WTC11 (cell line): ENCODE data around the gene HPSE2. TPM values are rescaled to one million over a fixed set of nuclear protein-coding genes. Genes with fewer than 3 reads are reported as not detected.

Source experiments
- ATAC-seq: fragments of 200-7000 bp; cut with Tn5 transposase; 2 replicates; pipeline ENCODE4 v1.10.0; 2021; ENCODE audit warnings: mild to moderate bottlenecking, moderate library complexity
- CTCF ChIA-PET: fragments of 300-600 bp; sonication (Branson Sonifier 250); formaldehyde crosslinking; loops from one replicate; lab custom pipeline; 2021; ENCODE audit warnings: antibody characterized with exemption; lab: Charles Lee
- POLR2A ChIA-PET: fragments of 350-600 bp; sonication (Branson Sonifier 250); formaldehyde crosslinking; loops from one replicate; lab custom pipeline; 2021; ENCODE audit warnings: antibody characterized with exemption; lab: Charles Lee
- DNase-seq: peaks from one replicate; pipeline ENCODE4 v3.0.0; 2021; ENCODE audit warnings: low spot score
- H3K27ac Mint-ChIP-seq: 2 replicates; pipeline ENCODE4 v1.8.0; 2021; ENCODE audit warnings: mixed read lengths
- H3K27me3 Mint-ChIP-seq: 2 replicates; pipeline ENCODE4 v1.8.0; 2021; ENCODE audit warnings: low read depth, mild to moderate bottlenecking, moderate library complexity, mixed read lengths
- H3K36me3 Mint-ChIP-seq: 2 replicates; pipeline ENCODE4 v1.8.0; 2021; ENCODE audit warnings: mixed read lengths
- H3K4me1 Mint-ChIP-seq: 2 replicates; pipeline ENCODE4 v1.8.0; 2022; ENCODE audit warnings: mixed read lengths
- H3K4me3 Mint-ChIP-seq: 2 replicates; pipeline ENCODE4 v1.8.0; 2021; ENCODE audit warnings: mild to moderate bottlenecking, moderate library complexity, mixed read lengths
- H3K9me3 Mint-ChIP-seq: 2 replicates; pipeline ENCODE4 v1.8.0; 2021; ENCODE audit warnings: mixed read lengths
- ATF1 ChIP-seq: sonication (generic); formaldehyde crosslinking; IDR thresholded peaks from 2 replicates; pipeline ENCODE4 v1.8.1; 2023; ENCODE audit warnings: mild to moderate bottlenecking, moderate library complexity, missing genetic modification reagents
- CREB1 ChIP-seq: sonication (generic); formaldehyde crosslinking; IDR thresholded peaks from 2 replicates; pipeline ENCODE4 v1.8.0; 2023; ENCODE audit warnings: mild to moderate bottlenecking, missing genetic modification reagents
- EMX1 ChIP-seq: fragments of 250-450 bp; sonication (Bioruptor Pico); IDR thresholded peaks from 2 replicates; pipeline ENCODE4 v1.8.0; 2021; ENCODE audit warnings: mild to moderate bottlenecking
- FOXP1 ChIP-seq: sonication (generic); formaldehyde crosslinking; IDR thresholded peaks from 2 replicates; pipeline ENCODE4 v1.8.0; 2022; ENCODE audit warnings: missing genetic modification reagents, mild to moderate bottlenecking, moderate library complexity, borderline replicate concordance
- KAT7 ChIP-seq: sonication (generic); formaldehyde crosslinking; IDR thresholded peaks from 2 replicates; pipeline ENCODE4 v1.8.1; 2023; ENCODE audit warnings: missing genetic modification reagents, mild to moderate bottlenecking, borderline replicate concordance
- MYBL2 ChIP-seq: sonication (generic); formaldehyde crosslinking; IDR thresholded peaks from 2 replicates; pipeline ENCODE4 v1.8.1; 2023; ENCODE audit warnings: mild to moderate bottlenecking, moderate library complexity, missing genetic modification reagents
- NFE2L1 ChIP-seq: sonication (generic); formaldehyde crosslinking; IDR thresholded peaks from 2 replicates; pipeline ENCODE4 v1.8.1; 2023; ENCODE audit warnings: missing genetic modification reagents
- NR2C2 ChIP-seq: sonication (generic); formaldehyde crosslinking; IDR thresholded peaks from 2 replicates; pipeline ENCODE4 v1.8.0; 2022; ENCODE audit warnings: mild to moderate bottlenecking, missing genetic modification reagents
- SMAD4 ChIP-seq: sonication (generic); formaldehyde crosslinking; IDR thresholded peaks from 2 replicates; pipeline ENCODE4 v1.8.0; 2022; ENCODE audit warnings: mild to moderate bottlenecking, missing genetic modification reagents
- ZNF423 ChIP-seq: fragments of 250-450 bp; sonication (Bioruptor Pico); IDR thresholded peaks from 2 replicates; pipeline ENCODE4 v2.1.2; 2022; ENCODE audit warnings: mild to moderate bottlenecking, moderate library complexity
- total RNA-seq: library from RNA; stranded (reverse); gene quantifications from 3 replicates; pipeline ENCODE4 v1.2.3, GENCODE V29; 2021
- TF ChIP-seq, protein P1 (sequence below): sonication (generic); formaldehyde crosslinking; IDR thresholded peaks from 2 replicates; pipeline ENCODE4 v1.8.0; 2022; ENCODE audit warnings: mild to moderate bottlenecking, missing genetic modification reagents
- TF ChIP-seq, protein P2 (sequence below): fragments of 250-450 bp; sonication (Bioruptor Pico); conservative IDR thresholded peaks from 2 replicates; pipeline ENCODE4 v1.9.0; 2021; ENCODE audit warnings: mild to moderate bottlenecking
- TF ChIP-seq, protein P3 (sequence below): fragments of 250-450 bp; sonication (Bioruptor Pico); IDR thresholded peaks from 2 replicates; pipeline ENCODE4 v1.9.0; 2021; ENCODE audit warnings: moderate library complexity, mild to moderate bottlenecking, inconsistent platforms, borderline replicate concordance
- TF ChIP-seq, protein P4 (sequence below): fragments of 250-450 bp; sonication (Bioruptor Pico); IDR thresholded peaks from 2 replicates; pipeline ENCODE4 v1.8.0; 2021; ENCODE audit warnings: mild to moderate bottlenecking
- TF ChIP-seq, protein P5 (sequence below): sonication (generic); formaldehyde crosslinking; IDR thresholded peaks from 2 replicates; pipeline ENCODE4 v1.8.0; 2022; ENCODE audit warnings: mild to moderate bottlenecking, missing genetic modification reagents

Gene HPSE2
- total RNA-seq, 1 experiment from 2014 or later: 0.66 TPM

DNA sequence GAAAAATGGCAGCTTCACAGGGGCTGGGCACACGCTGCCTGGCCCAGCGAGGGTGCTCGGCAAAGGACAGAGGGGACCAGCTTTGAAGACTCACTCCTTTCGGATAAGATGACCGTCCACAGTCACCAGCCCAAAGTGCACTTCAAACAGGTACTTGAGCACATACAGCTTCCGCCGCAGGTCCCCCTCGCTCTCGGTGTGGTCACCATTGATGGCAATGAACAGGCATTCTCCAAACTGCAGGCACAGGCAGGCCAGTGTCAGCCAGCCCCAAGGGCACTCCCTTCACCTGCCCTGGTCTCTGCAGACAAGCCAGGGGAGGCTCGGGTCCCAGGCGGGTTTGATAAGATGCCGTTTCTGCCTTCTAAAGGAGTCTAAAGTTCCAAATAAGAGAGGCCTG is 800.5 kb downstream of the HPSE2 start:
- ATAC-seq (no peak), DNase-seq (no peak)
- ChIA-PET CTCF (interaction anchor here (3.8 kb wide), 1 partner anchor 10 kb away, joined by 18 read pairs; no protein-coding TSS in a partner anchor), POLR2A (no interaction called here)
- H3K9me3 Mint-ChIP-seq: peaks cover 37% of the 10 kb centered on the region
- H3K27me3 Mint-ChIP-seq: no peaks in the 10 kb centered on the region
- H3K36me3 Mint-ChIP-seq: peaks cover 89% of the 10 kb centered on the region
- no peak overlapping the region for H3K4me3 Mint-ChIP-seq
- TF ChIP-seq FOXP1 (no peak), ZNF423 (CRISPR knock-in tag) (no peak), KAT7 (CRISPR knock-in tag) (no peak)
- TF ChIP-seq, protein P1, sequence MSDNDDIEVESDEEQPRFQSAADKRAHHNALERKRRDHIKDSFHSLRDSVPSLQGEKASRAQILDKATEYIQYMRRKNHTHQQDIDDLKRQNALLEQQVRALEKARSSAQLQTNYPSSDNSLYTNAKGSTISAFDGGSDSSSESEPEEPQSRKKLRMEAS (CRISPR knock-in tag): no peak
- TF ChIP-seq, protein P2, sequence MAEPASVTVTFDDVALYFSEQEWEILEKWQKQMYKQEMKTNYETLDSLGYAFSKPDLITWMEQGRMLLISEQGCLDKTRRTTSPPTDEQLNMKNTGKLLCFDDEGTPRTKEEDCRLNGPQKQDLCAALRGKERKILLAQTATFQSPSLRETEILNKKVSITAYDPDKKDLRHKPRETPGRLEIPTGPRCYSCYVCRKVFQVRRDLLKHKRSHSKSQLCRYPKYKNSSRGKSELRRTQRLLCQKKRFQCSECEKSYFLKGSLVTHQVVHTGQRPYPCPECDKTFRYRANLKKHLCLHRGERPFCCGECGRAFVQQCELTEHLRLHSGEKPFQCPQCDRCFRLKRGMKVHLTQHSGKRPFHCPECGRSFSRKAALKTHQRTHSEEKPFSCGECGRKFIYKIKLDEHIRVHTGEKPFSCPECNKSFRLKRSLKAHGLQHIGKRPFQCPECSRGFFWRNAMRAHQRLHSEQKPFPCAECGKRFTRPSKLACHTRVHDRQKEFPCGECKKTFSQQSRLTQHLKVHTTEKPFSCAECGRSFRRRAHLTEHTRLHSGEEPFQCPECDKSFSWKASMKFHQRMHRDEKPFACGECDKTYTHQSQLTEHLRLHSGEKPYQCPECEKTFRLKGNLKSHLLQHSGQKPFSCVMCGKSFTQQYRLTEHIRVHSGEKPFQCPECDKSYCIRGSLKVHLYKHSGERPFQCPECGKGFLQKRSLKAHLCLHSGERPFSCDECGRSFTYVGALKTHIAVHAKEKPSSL: no peak
- peaks cover 10% of the 10 kb centered on the region for H3K4me1 Mint-ChIP-seq
- no peak overlapping the region for H3K27ac Mint-ChIP-seq

DNA sequence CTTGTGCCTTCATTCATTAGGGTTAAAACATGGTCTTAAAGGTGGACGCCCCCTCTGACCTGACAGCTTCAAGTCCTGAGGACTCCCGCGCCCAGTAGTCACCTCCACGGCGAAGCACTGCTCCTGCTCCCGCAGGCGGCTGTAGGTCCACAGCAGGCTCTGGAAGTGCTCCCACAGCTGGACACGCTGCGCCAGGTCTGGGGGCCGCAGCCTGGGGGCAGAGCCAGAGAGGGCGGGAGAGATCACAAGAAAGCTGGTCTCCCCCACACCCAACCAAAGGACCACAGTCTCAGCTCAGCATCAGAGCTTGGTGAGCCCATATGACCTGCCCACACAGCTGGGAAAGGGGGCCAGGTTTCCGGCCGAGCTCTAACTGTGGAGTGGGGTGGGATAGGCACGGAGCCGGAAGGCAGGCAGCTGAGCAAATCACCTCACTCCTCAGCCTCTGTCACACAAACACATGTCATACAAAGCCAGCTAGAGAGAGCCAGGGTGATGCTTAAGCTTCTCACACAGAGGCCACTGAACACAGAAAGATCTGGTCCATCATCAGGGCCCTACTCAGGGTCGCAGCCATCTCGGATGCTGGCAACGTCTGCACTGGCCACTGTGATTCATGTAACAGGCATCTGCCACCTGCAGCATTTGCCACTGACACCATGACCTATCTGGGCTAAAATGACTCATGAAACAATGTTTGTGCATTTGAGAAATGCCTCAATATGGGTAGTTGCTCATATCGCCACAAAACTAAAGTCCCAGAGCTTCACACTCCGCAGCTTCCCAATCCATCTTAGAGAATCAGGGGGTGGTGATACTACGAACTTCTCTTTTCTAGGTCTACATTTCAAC is 801.5 kb downstream of the HPSE2 start:
- H3K4me3 Mint-ChIP-seq: no peak overlapping the region
- H3K27ac Mint-ChIP-seq: no peak overlapping the region
- DNase-seq (no peak), ATAC-seq (no peak)
- H3K27me3 Mint-ChIP-seq: no peaks in the 10 kb centered on the region
- POLR2A ChIA-PET: no interaction called here
- peaks cover 79% of the 10 kb centered on the region for H3K36me3 Mint-ChIP-seq
- peaks cover 10% of the 10 kb centered on the region for H3K4me1 Mint-ChIP-seq
- TF ChIP-seq, protein P2: no peak
- peaks cover 26% of the 10 kb centered on the region for H3K9me3 Mint-ChIP-seq
- CTCF ChIA-PET: interaction anchor here (1.7 to 3.8 kb wide), 2 partner anchors 9 to 10 kb away, joined by 5 to 18 read pairs; no protein-coding TSS in a partner anchor

DNA sequence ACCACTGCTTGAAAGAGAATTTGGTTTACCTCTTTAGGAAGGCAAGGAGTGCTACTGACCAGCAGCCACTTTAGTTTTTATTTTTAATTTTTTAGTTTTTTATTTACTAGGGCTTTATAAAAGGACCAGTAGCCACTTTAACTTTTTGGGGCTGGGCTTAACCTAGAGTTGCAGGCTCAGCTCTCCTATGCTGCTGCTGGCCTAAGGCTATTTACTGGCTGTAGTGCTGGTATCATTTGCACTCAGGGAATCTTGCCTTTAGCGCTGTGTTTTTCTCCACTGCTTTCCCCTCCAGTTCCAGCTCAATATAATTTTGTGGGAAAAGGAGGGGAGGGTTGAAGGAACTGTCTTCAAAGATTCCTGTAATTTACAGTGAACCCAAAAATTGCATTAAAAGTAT is 802.3 kb downstream of the HPSE2 start:
- Mint-ChIP-seq H3K27me3 (no peaks in the 10 kb centered on the region), H3K4me1 (peaks cover 3% of the 10 kb centered on the region), H3K9me3 (peaks cover 19% of the 10 kb centered on the region), H3K36me3 (peaks cover 71% of the 10 kb centered on the region), H3K27ac (no peak overlapping the region), H3K4me3 (no peak overlapping the region)
- DNase-seq: no peak
- ChIA-PET POLR2A (no interaction called here), CTCF (interaction anchor here (1.7 to 3.8 kb wide), 2 partner anchors 8 to 9 kb away, joined by 5 to 18 read pairs; no protein-coding TSS in a partner anchor)
- TF ChIP-seq NR2C2 (CRISPR knock-in tag) (no peak), ATF1 (no peak), NFE2L1 (CRISPR knock-in tag) (no peak), MYBL2 (CRISPR knock-in tag) (no peak), CREB1 (CRISPR knock-in tag) (no peak), SMAD4 (CRISPR knock-in tag) (no peak), EMX1 (no peak)
- TF ChIP-seq, protein P3, sequence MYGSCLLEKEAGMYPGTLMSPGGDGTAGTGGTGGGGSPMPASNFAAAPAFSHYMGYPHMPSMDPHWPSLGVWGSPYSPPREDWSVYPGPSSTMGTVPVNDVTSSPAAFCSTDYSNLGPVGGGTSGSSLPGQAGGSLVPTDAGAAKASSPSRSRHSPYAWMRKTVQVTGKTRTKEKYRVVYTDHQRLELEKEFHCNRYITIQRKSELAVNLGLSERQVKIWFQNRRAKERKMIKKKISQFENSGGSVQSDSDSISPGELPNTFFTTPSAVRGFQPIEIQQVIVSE (CRISPR knock-in tag): no peak
- TF ChIP-seq, protein P4, sequence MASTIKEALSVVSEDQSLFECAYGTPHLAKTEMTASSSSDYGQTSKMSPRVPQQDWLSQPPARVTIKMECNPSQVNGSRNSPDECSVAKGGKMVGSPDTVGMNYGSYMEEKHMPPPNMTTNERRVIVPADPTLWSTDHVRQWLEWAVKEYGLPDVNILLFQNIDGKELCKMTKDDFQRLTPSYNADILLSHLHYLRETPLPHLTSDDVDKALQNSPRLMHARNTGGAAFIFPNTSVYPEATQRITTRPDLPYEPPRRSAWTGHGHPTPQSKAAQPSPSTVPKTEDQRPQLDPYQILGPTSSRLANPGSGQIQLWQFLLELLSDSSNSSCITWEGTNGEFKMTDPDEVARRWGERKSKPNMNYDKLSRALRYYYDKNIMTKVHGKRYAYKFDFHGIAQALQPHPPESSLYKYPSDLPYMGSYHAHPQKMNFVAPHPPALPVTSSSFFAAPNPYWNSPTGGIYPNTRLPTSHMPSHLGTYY (CRISPR knock-in tag): no peak
- TF ChIP-seq, protein P5, sequence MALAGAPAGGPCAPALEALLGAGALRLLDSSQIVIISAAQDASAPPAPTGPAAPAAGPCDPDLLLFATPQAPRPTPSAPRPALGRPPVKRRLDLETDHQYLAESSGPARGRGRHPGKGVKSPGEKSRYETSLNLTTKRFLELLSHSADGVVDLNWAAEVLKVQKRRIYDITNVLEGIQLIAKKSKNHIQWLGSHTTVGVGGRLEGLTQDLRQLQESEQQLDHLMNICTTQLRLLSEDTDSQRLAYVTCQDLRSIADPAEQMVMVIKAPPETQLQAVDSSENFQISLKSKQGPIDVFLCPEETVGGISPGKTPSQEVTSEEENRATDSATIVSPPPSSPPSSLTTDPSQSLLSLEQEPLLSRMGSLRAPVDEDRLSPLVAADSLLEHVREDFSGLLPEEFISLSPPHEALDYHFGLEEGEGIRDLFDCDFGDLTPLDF (CRISPR knock-in tag): no peak
- no peak for ATAC-seq
